K562 (cell line): ENCODE data around the gene FOCAD. TPM values are rescaled to one million over a fixed set of nuclear protein-coding genes. Genes with fewer than 3 reads are reported as not detected.

ENCODE experiments used
- ATAC-seq: fragments of 200-7000 bp; cut with Tn5 transposase; 3 replicates; pipeline ENCODE4 v1.9.1; 2020; ENCODE audit warnings: moderate library complexity
- BruUV-seq: library from RNA; stranded (reverse); fragments of 400-500 nt; replicated peaks from 2 replicates; lab custom pipeline; 2021; lab: Mats Ljungman, UMichigan
- CTCF ChIA-PET: fragments of 300-600 bp; formaldehyde crosslinking; extraction: SDS; loops from one replicate; lab custom pipeline; 2021; ENCODE audit warnings: low intra/inter-chr PET ratio; lab: Yijun Ruan, JAX
- POLR2A ChIA-PET: fragments of 300-600, 350-650 bp; sonication (Branson Sonifier 250); formaldehyde crosslinking; extraction: SDS; loops from one replicate; lab custom pipeline; 2021; ENCODE audit warnings: antibody characterized with exemption, inconsistent platforms; lab: Yijun Ruan, JAX
- DNase-seq, 4 experiments: peaks; one replicate each; pipeline versions ENCODE4 v3.0.0 to v3.0.0-alpha.2; 2011 to 2018; ENCODE audit warnings: low spot score in 3 of 4, mixed read lengths in 3 of 4; ENCODE audit errors: extremely low read depth in 1 of 4
- FAIRE-seq: peaks from 2 replicates; lab custom pipeline; 2011; peaks lifted over from hg19 to GRCh38; lab: Jason Lieb, UNC
- H2AFZ ChIP-seq: 2 replicates; pipeline ENCODE4 v1.6.0; 2011; ENCODE audit warnings: low read depth, low read length, control low read depth, inconsistent platforms
- H3K27ac ChIP-seq: fragments of 200-600 bp; 3 replicates; pipeline ENCODE4 v1.8.0; 2011; ENCODE audit warnings: low read depth, mild to moderate bottlenecking, control low read depth, inconsistent platforms, low read length, moderate library complexity, mixed read lengths; ENCODE audit errors: extremely low read depth
- H3K27me3 ChIP-seq, 2 experiments: fragments of 300-600 bp in 1 of 2; 2 replicates in 1 of 2; 3 replicates in 1 of 2; pipeline versions ENCODE4 v1.6.0 to v1.8.0; 2011; ENCODE audit warnings: inconsistent platforms in 2 of 2, low read length in 2 of 2, mild to moderate bottlenecking in 1 of 2, mixed read lengths in 1 of 2, moderate library complexity in 1 of 2; ENCODE audit not compliant: control insufficient read depth in 2 of 2, insufficient read depth in 2 of 2
- H3K36me3 ChIP-seq: fragments of 300-600 bp; 3 replicates; pipeline ENCODE4 v1.8.0; 2011; ENCODE audit warnings: mild to moderate bottlenecking, low read length, inconsistent platforms; ENCODE audit not compliant: control insufficient read depth, insufficient read depth
- H3K4me1 ChIP-seq, 2 experiments: fragments of 200-600 bp in 1 of 2; replicated peaks in 1 of 2; 2 replicates in 1 of 2; 3 replicates in 1 of 2; pipeline versions ENCODE4 v1.5.1 to v1.8.0; 2011; ENCODE audit warnings: inconsistent platforms in 2 of 2, low read length in 2 of 2, mild to moderate bottlenecking in 1 of 2, mixed read lengths in 1 of 2, moderate library complexity in 1 of 2; ENCODE audit not compliant: control insufficient read depth in 2 of 2, insufficient read depth in 2 of 2
- H3K4me2 ChIP-seq: 2 replicates; pipeline ENCODE4 v1.6.1; 2011; ENCODE audit warnings: low read length, control low read depth, inconsistent platforms, mixed read lengths; ENCODE audit not compliant: insufficient read depth
- H3K4me3 ChIP-seq: fragments of 200-600 bp; sonication (generic), shearing (Covaris generic); 2 replicates; pipeline ENCODE4 v1.5.1; 2016; ENCODE audit warnings: control low read depth, inconsistent platforms
- H3K79me2 ChIP-seq: fragments of 200-600 bp; 3 replicates; pipeline ENCODE4 v1.8.0; 2011; ENCODE audit warnings: low read length, inconsistent platforms; ENCODE audit not compliant: control insufficient read depth, insufficient read depth
- H3K9ac ChIP-seq, 2 experiments: 2 replicates each; pipeline versions ENCODE4 v1.6.0 to v1.6.1; 2011; ENCODE audit warnings: low read depth in 2 of 2, low read length in 2 of 2, control low read depth in 1 of 2, inconsistent platforms in 1 of 2, mild to moderate bottlenecking in 1 of 2, mixed read lengths in 1 of 2; ENCODE audit not compliant: insufficient read depth in 1 of 2
- H3K9me1 ChIP-seq: one replicate; pipeline ENCODE4 v1.6.0; 2011; ENCODE audit warnings: inconsistent platforms, mild to moderate bottlenecking, low read length, moderate library complexity; ENCODE audit not compliant: control insufficient read depth, insufficient read depth
- H3K9me3 ChIP-seq: replicated peaks from 2 replicates; pipeline ENCODE4 v1.5.1; 2011; ENCODE audit warnings: low read depth, low read length, inconsistent platforms; ENCODE audit not compliant: control insufficient read depth, insufficient read depth
- H4K20me1 ChIP-seq: replicated peaks from 2 replicates; pipeline ENCODE4 v1.6.1; 2011; ENCODE audit warnings: low read length, inconsistent platforms, mixed read lengths; ENCODE audit not compliant: control insufficient read depth, insufficient read depth
- CREM ChIP-seq: IDR thresholded peaks from 2 replicates; pipeline ENCODE4 v1.6.1; 2014; ENCODE audit warnings: antibody characterized with exemption, low read depth
- HDAC1 ChIP-seq, 2 experiments: fragments of 450-650 bp; IDR thresholded peaks; 2 replicates each; pipeline ENCODE4 v1.6.1; 2016 to 2017; ENCODE audit warnings: inconsistent platforms in 1 of 2, mild to moderate bottlenecking in 1 of 2, moderate library complexity in 1 of 2
- KDM4B ChIP-seq, 2 experiments: fragments of 450-650 bp in 1 of 2; sonication (generic) in 1 of 2; IDR thresholded peaks; 2 replicates each; pipeline ENCODE4 v1.6.1; 2016 to 2017; ENCODE audit warnings: borderline replicate concordance in 2 of 2, antibody characterized with exemption in 1 of 2, low read depth in 1 of 2, mild to moderate bottlenecking in 1 of 2
- KDM5B ChIP-seq: fragments of 200-600 bp; sonication (generic); IDR thresholded peaks from 2 replicates; pipeline ENCODE4 v1.6.1; 2012; ENCODE audit warnings: low read depth, mild to moderate bottlenecking, moderate library complexity, low read length, control low read depth, inconsistent platforms; ENCODE audit not compliant: insufficient replicate concordance
- MLX ChIP-seq, 2 experiments: fragments of 450-650 bp in 1 of 2; sonication (generic) in 1 of 2; formaldehyde crosslinking; conservative IDR thresholded peaks; 2 replicates each; pipeline versions ENCODE4 v1.4.0 to v1.8.1; 2020 to 2022; ENCODE audit warnings: mild to moderate bottlenecking in 1 of 2, missing genetic modification reagents in 1 of 2
- POLR2A ChIP-seq: fragments of 450-650 bp; conservative IDR thresholded peaks from 2 replicates; pipeline ENCODE4 v1.6.1; 2016
- RAD51 ChIP-seq: fragments of 450-650 bp; IDR thresholded peaks from 2 replicates; pipeline ENCODE4 v1.7.1; 2016; ENCODE audit warnings: low read depth, mild to moderate bottlenecking, borderline replicate concordance
- RCOR1 ChIP-seq, 2 experiments: IDR thresholded peaks; 2 replicates each; pipeline ENCODE4 v1.6.1; 2012; ENCODE audit warnings: low read depth in 2 of 2, low read length in 2 of 2, borderline replicate concordance in 1 of 2, improper control_type of control experiment in 1 of 2
- RUNX1 ChIP-seq: sonication (generic); IDR thresholded peaks from 2 replicates; pipeline ENCODE4 v1.6.1; 2016; ENCODE audit warnings: antibody characterized with exemption, low read depth
- SIN3B ChIP-seq: fragments of 450-650 bp; IDR thresholded peaks from 2 replicates; pipeline ENCODE4 v1.6.1; 2017; ENCODE audit warnings: low read depth, mild to moderate bottlenecking, moderate library complexity
- SRSF9 ChIP-seq: fragments of 200-400 bp; formaldehyde crosslinking; IDR thresholded peaks from 2 replicates; pipeline ENCODE4 v1.6.1; 2017; ENCODE audit warnings: low read depth, low read length, borderline replicate concordance
- STAT5B ChIP-seq: fragments of 250-450 bp; sonication (Bioruptor Pico); IDR thresholded peaks from 2 replicates; pipeline ENCODE4 v1.8.0; 2021; ENCODE audit warnings: mild to moderate bottlenecking, inconsistent platforms
- TARDBP ChIP-seq: fragments of 450-650 bp; IDR thresholded peaks from 2 replicates; pipeline ENCODE4 v1.6.1; 2016
- TCF15 ChIP-seq: fragments of 250-450 bp; sonication (Bioruptor Pico); IDR thresholded peaks from 2 replicates; pipeline ENCODE4 v1.8.0; 2022; ENCODE audit warnings: moderate library complexity, mild to moderate bottlenecking, inconsistent platforms
- ZBTB26 ChIP-seq: fragments of 450-650 bp; formaldehyde crosslinking; IDR thresholded peaks from 2 replicates; pipeline ENCODE4 v1.4.0; 2022; ENCODE audit warnings: missing genetic modification characterization
- ZNF512 ChIP-seq: IDR thresholded peaks from 2 replicates; pipeline ENCODE4 v1.6.1; 2016; ENCODE audit warnings: missing genetic modification characterization, missing compliant biosample characterization
- ZNF778 ChIP-seq: fragments of 450-650 bp; formaldehyde crosslinking; IDR thresholded peaks from 2 replicates; pipeline ENCODE4 v1.4.0; 2020; ENCODE audit warnings: mild to moderate bottlenecking, moderate library complexity
- WGBS: fragments of 100-300 bp; shearing (Covaris generic); methylation state at CpG from one replicate; pipeline ENCODE4 v1.1.6; 2016; ENCODE audit warnings: low coverage, mixed read lengths; ENCODE audit not compliant: insufficient coverage; ENCODE audit errors: missing lambda C conversion rate; 5-methylcytosine and 5-hydroxymethylcytosine counted together
- in situ Hi-C: fragments of 300-500 bp; cut with MboI; formaldehyde crosslinking; loops from 4 replicates; pipeline ENCODE4 v1.15.0; 2018; ENCODE audit warnings: inconsistent platforms, mixed read lengths
- intact Hi-C: fragments of 100-400 bp; cut with micrococcal nuclease; formaldehyde crosslinking; loops from 2 replicates; pipeline ENCODE4 v1.14.2; 2022
- polyA plus RNA-seq, 8 experiments: library from polyadenylated mRNA; depleted of rRNA in 4 of 8; stranded (reverse) in 5 of 8; unstranded in 3 of 8; fragments of >200 nt; fragmentation: Nextera tagmentation in 2 of 8; fragmentation: Illumina TruSeq in 1 of 8; extraction: Ambion mirVana in 2 of 8; extraction: Trizol in 1 of 8; gene quantifications; 2 replicates each; pipeline versions ENCODE4 v1.2.1 to v1.2.3, GENCODE V29; 2011 to 2014; ENCODE audit warnings: inconsistent platforms in 1 of 8, missing spikeins in 1 of 8
- total RNA-seq, 7 experiments: library from RNA; depleted of rRNA in 6 of 7; stranded (reverse); fragments of >200 nt in 6 of 7; fragmentation: Illumina TruSeq in 2 of 7; extraction: Trizol in 2 of 7; gene quantifications; 2 replicates each; pipeline versions ENCODE4 v1.2.1 to v1.2.3, GENCODE V29; 2011 to 2021; ENCODE audit warnings: low replicate concordance in 1 of 7

Gene FOCAD
- total and polyA plus RNA-seq, 9 of the 15 experiments (the other 6 are each of a cell fraction or from before 2014, with no cell fraction given) = 0.13 to 2.4 (median 1.6) TPM

- Histone ChIP-seq H3K9me1 (no peaks in the 10 kb centered on the region), H3K36me3 (no peaks in the 10 kb centered on the region), H3K79me2 (no peaks in the 10 kb centered on the region), H3K4me1 (no peaks in the 10 kb centered on the region), H4K20me1 (no peaks in the 10 kb centered on the region), H3K9me3 (no peaks in the 10 kb centered on the region), H3K4me2 (no peak overlapping the region), H3K27ac (no peak overlapping the region), H2AFZ (no peak overlapping the region), H3K4me3 (no peak overlapping the region), H3K27me3 (no peaks in the 10 kb centered on the region), H3K9ac (no peak overlapping the region)
- no TSS peak for BruUV-seq
- FAIRE-seq (no peak), DNase-seq (no peak), ATAC-seq (no peak)
- intact Hi-C loops (no loop called here), in situ Hi-C loops (no loop called here)
- CTCF ChIA-PET = no interaction called here
- no CpG with 5 or more reads among the region's 2 CpGs for WGBS
- POLR2A ChIA-PET = no interaction called here
- TF ChIP-seq RAD51 (no peak), ZNF778 (CRISPR knock-in tag) (no peak), CREM (no peak), KDM4B (IDR thresholded peaks at IDR 0.05; ENCODE audit: borderline replicate concordance in 2 of 2, low read depth in 1 of 2) (no peak), TCF15 (CRISPR knock-in tag) (no peak), RCOR1 (IDR thresholded peaks at IDR 0.05; ENCODE audit: borderline replicate concordance in 1 of 2, low read depth in 2 of 2, low read length in 2 of 2) (no peak), MLX (CRISPR knock-in tag; conservative IDR thresholded peaks at IDR 0.05) (no peak), HDAC1 (IDR thresholded peaks at IDR 0.05) (no peak), TARDBP (no peak), POLR2A (no peak), RUNX1 (no peak), KDM5B (no peak), ZBTB26 (no peak), SRSF9 (no peak), SIN3B (no peak), STAT5B (CRISPR knock-in tag) (no peak), ZNF512 (tag) (no peak)
These were observed 334.1 kb downstream of the FOCAD start for GRCh38 chr9:21018177-21018576.
